ENCODE results near the gene FSTL4. TPM values are rescaled to one million over a fixed set of nuclear protein-coding genes. Genes with fewer than 3 reads are reported as not detected.

Gene FSTL4
- total RNA-seq, 1 donor from 2014 or later: not detected

- Histone ChIP-seq H3K27me3 (ENCODE audit: low read depth) (peaks cover 45% of the 10 kb centered on the region), H3K9me3 (replicated peaks) (no peaks in the 10 kb centered on the region), H3K4me1 (no peaks in the 10 kb centered on the region), H3K4me3 (no peak overlapping the region), H3K36me3 (no peaks in the 10 kb centered on the region), H3K27ac (replicated peaks) (no peak overlapping the region)
- no peak for DNase-seq
- intact Hi-C loops (cut with micrococcal nuclease): no loop called here
- no peak for TF ChIP-seq CTCF (IDR thresholded peaks at IDR 0.05; ENCODE audit: borderline replicate concordance)
These were observed 281.4 kb downstream of the FSTL4 start for GRCh38 chr5:133330956-133331355.

GRCh38 chr5:133328800-133329199 lies 283.5 kb downstream of the FSTL4 start:
- Histone ChIP-seq H3K27ac (replicated peaks) (no peak overlapping the region), H3K9me3 (replicated peaks) (no peaks in the 10 kb centered on the region), H3K4me1 (no peaks in the 10 kb centered on the region), H3K27me3 (ENCODE audit: low read depth) (peaks cover 31% of the 10 kb centered on the region), H3K4me3 (no peak overlapping the region), H3K36me3 (no peaks in the 10 kb centered on the region)
- no peak for DNase-seq
- intact Hi-C loops (cut with micrococcal nuclease): no loop called here
- no peak for TF ChIP-seq CTCF (IDR thresholded peaks at IDR 0.05; ENCODE audit: borderline replicate concordance)

- no peak for DNase-seq
- Histone ChIP-seq H3K9me3 (replicated peaks) (no peaks in the 10 kb centered on the region), H3K4me3 (no peak overlapping the region), H3K27me3 (ENCODE audit: low read depth) (peaks cover 22% of the 10 kb centered on the region), H3K36me3 (no peaks in the 10 kb centered on the region), H3K27ac (replicated peaks) (no peak overlapping the region), H3K4me1 (peaks cover 8% of the 10 kb centered on the region)
- intact Hi-C loops (cut with micrococcal nuclease): no loop called here
- TF ChIP-seq CTCF (IDR thresholded peaks at IDR 0.05; ENCODE audit: borderline replicate concordance): no peak
These were observed 284.4 kb downstream of the FSTL4 start for GRCh38 chr5:133327946-133328401.

- Histone ChIP-seq H3K27ac (replicated peaks) (no peak overlapping the region), H3K4me3 (no peak overlapping the region), H3K27me3 (ENCODE audit: low read depth) (peaks cover 8% of the 10 kb centered on the region), H3K36me3 (no peaks in the 10 kb centered on the region), H3K9me3 (replicated peaks) (no peaks in the 10 kb centered on the region), H3K4me1 (peaks cover 9% of the 10 kb centered on the region)
- intact Hi-C loops (cut with micrococcal nuclease): no loop called here
- DNase-seq: no peak
- no peak for TF ChIP-seq CTCF (IDR thresholded peaks at IDR 0.05; ENCODE audit: borderline replicate concordance)
These were observed 286.0 kb downstream of the FSTL4 start for GRCh38 chr5:133326361-133326760.

- TF ChIP-seq CTCF (IDR thresholded peaks at IDR 0.05; ENCODE audit: borderline replicate concordance): no peak
- H3K4me1 ChIP-seq: peaks cover 9% of the 10 kb centered on the region
- peaks cover 4% of the 10 kb centered on the region for H3K27me3 ChIP-seq (ENCODE audit: low read depth)
- no peak for DNase-seq
- no peak overlapping the region for H3K27ac ChIP-seq (replicated peaks)
- no peaks in the 10 kb centered on the region for H3K9me3 ChIP-seq (replicated peaks)
- intact Hi-C loops (cut with micrococcal nuclease): no loop called here
- H3K4me3 ChIP-seq: no peak overlapping the region
- no peaks in the 10 kb centered on the region for H3K36me3 ChIP-seq
These were observed 286.5 kb downstream of the FSTL4 start for GRCh38 chr5:133325864-133326263.

- no peak for TF ChIP-seq CTCF (IDR thresholded peaks at IDR 0.05; ENCODE audit: borderline replicate concordance)
- H3K9me3 ChIP-seq (replicated peaks): no peaks in the 10 kb centered on the region
- no peaks in the 10 kb centered on the region for H3K36me3 ChIP-seq
- DNase-seq: no peak
- no peaks in the 10 kb centered on the region for H3K27me3 ChIP-seq (ENCODE audit: low read depth)
- intact Hi-C loops (cut with micrococcal nuclease): no loop called here
- no peak overlapping the region for H3K27ac ChIP-seq (replicated peaks)
- H3K4me3 ChIP-seq: no peak overlapping the region
- H3K4me1 ChIP-seq: peaks cover 9% of the 10 kb centered on the region
These were observed 287.4 kb downstream of the FSTL4 start for GRCh38 chr5:133324926-133325325.
